Measurements from ENCODE around the gene TRIB2.

DNA sequence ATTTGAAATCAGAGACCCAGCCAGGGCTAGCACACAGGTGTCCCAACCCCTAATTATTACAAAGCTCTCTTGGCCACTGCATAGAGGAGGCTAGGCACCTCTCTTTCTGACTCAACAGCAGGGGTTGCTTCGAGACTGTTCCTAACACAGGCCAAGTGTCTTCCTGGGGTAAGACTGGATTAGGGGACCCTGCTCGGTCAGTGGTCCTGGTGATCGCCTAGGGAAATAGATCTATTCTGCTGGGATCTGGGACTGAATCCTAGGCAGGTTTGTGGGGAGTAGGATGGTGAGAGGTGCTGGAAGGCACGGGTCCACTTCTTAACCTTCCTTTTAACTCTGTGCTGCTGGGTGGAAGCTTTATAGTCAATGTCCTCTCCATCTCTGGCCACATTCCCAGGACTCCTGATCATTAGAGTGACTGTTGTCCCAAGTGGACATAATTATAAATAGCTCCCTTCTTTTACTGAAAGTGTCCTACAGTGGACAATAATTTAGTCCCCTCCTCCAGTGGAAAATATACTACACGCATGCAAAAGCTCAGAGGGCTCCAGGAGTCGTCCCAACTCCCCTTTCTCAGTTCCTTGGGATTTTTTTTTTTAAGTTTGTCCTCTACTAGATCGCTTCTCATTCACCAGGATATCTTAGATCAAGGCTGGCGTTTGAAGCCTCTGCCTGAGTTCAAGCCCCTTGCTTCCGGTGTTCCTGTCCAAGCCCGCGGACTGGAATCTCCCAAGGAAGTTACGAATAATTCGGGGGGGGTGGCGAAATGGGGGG, 1.3 kb upstream of the TRIB2 start:
- TF ChIP-seq POLR2A (IDR thresholded peaks at IDR 0.05; ENCODE audit: low read length) (no peak), GATA1 (IDR thresholded peaks at IDR 0.05; ENCODE audit: low read depth, low read length) (no peak)

All from erythroblast (primary cell).